ENCODE data around the gene AADAC. TPM values are rescaled to one million over a fixed set of nuclear protein-coding genes. Genes with fewer than 3 reads are reported as not detected.

Gene AADAC
- total RNA-seq, 4 donors from 2014 or later: 6.2 to 16.6 (median 10.7) TPM

DNA sequence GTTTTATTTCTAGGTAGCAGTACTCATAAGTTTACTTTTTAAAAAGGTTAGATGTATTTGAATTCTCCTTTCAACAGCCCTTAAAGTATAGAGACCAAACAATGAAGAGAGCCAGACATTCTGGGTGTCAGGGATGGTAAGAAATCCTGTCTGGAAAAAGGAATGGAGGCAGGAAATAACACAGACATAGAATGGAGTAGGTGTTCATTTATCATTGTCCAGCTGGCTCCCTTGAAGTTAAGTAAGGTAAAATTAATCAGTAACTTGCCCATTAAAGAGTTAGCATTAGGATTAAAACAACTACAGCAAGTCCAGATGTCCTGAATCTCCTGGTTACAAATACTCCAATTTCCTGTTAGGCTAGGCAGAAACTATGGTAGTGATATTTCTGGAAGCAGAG lies 46.0 kb downstream of the AADAC start:
- DNase-seq (ENCODE audit: low spot score in 2 of 2): no peak
- TF ChIP-seq, protein P1, sequence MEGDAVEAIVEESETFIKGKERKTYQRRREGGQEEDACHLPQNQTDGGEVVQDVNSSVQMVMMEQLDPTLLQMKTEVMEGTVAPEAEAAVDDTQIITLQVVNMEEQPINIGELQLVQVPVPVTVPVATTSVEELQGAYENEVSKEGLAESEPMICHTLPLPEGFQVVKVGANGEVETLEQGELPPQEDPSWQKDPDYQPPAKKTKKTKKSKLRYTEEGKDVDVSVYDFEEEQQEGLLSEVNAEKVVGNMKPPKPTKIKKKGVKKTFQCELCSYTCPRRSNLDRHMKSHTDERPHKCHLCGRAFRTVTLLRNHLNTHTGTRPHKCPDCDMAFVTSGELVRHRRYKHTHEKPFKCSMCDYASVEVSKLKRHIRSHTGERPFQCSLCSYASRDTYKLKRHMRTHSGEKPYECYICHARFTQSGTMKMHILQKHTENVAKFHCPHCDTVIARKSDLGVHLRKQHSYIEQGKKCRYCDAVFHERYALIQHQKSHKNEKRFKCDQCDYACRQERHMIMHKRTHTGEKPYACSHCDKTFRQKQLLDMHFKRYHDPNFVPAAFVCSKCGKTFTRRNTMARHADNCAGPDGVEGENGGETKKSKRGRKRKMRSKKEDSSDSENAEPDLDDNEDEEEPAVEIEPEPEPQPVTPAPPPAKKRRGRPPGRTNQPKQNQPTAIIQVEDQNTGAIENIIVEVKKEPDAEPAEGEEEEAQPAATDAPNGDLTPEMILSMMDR (IDR thresholded peaks at IDR 0.05): no peak
- TF ChIP-seq POLR2A (IDR thresholded peaks at IDR 0.05): no peak
- intact Hi-C loops (cut with DNase I; ENCODE audit: low total_unique reads): no loop called here
- no peak overlapping the region for H3K4me3 ChIP-seq (ENCODE audit: low read depth, poor library complexity, severe bottlenecking)

GRCh38 chr3:151863611-151864010 lies 49.7 kb downstream of the AADAC start:
- no peak for DNase-seq (ENCODE audit: low spot score in 2 of 2)
- WGBS, 2 donors: 92 to 94% methylated on average over 2 of the region's 2 CpGs
- no peak overlapping the region for H3K4me3 ChIP-seq (ENCODE audit: low read depth, poor library complexity, severe bottlenecking)
- TF ChIP-seq, protein P1 (IDR thresholded peaks at IDR 0.05): no peak
- no peak for TF ChIP-seq POLR2A (IDR thresholded peaks at IDR 0.05)
- intact Hi-C loops (cut with DNase I; ENCODE audit: low total_unique reads): no loop called here

GRCh38 chr3:151864423-151865101 lies 50.6 kb downstream of the AADAC start:
- WGBS, 2 donors: 36 to 37% methylated on average over 4 of the region's 4 CpGs
- no peak overlapping the region for H3K4me3 ChIP-seq (ENCODE audit: low read depth, poor library complexity, severe bottlenecking)
- DNase-seq (ENCODE audit: low spot score in 2 of 2): no peak
- intact Hi-C loops (cut with DNase I; ENCODE audit: low total_unique reads): no loop called here
- TF ChIP-seq, protein P1 (IDR thresholded peaks at IDR 0.05): no peak
- no peak for TF ChIP-seq POLR2A (IDR thresholded peaks at IDR 0.05)

GRCh38 chr3:151866711-151867410 lies 52.9 kb downstream of the AADAC start:
- DNase-seq (ENCODE audit: low spot score in 2 of 2): no peak
- TF ChIP-seq POLR2A (IDR thresholded peaks at IDR 0.05): no peak
- TF ChIP-seq, protein P1 (IDR thresholded peaks at IDR 0.05): no peak
- intact Hi-C loops (cut with DNase I; ENCODE audit: low total_unique reads): no loop called here
- WGBS, 2 donors: 75 to 76% methylated on average over 4 of the region's 4 CpGs
- no peak overlapping the region for H3K4me3 ChIP-seq (ENCODE audit: low read depth, poor library complexity, severe bottlenecking)

- H3K4me3 ChIP-seq (ENCODE audit: low read depth, poor library complexity, severe bottlenecking): no peak overlapping the region
- 96 to 98% methylated on average over 1 of the region's 1 CpG for WGBS, 2 donors
- intact Hi-C loops (cut with DNase I; ENCODE audit: low total_unique reads): no loop called here
- TF ChIP-seq POLR2A (IDR thresholded peaks at IDR 0.05): no peak
- TF ChIP-seq, protein P1 (IDR thresholded peaks at IDR 0.05): no peak
- no peak for DNase-seq (ENCODE audit: low spot score in 2 of 2)
Observed at GRCh38 chr3:151867666-151868065, 53.8 kb downstream of the AADAC start.

Measured in lower leg skin (tissue), 4 donors.